IMR-90 (cell line): Measurements from ENCODE around the gene ASPRV1. TPM values are rescaled to one million over a fixed set of nuclear protein-coding genes. Genes with fewer than 3 reads are reported as not detected.

Source experiments
- ATAC-seq: fragments of 200-7000 bp; cut with Tn5 transposase; 2 replicates; pipeline ENCODE4 v1.9.1; 2020; ENCODE audit warnings: low read depth, mild to moderate bottlenecking, moderate library complexity
- BruUV-seq: library from RNA; stranded (reverse); fragments of 400-500 nt; replicated peaks from 2 replicates; lab custom pipeline; 2021; lab: Mats Ljungman, UMichigan
- CTCF ChIA-PET: fragments of 300-600 bp; formaldehyde crosslinking; extraction: SDS; loops from one replicate; lab custom pipeline; 2021; ENCODE audit warnings: antibody characterized with exemption; lab: Yijun Ruan, JAX
- POLR2A ChIA-PET: fragments of 300-600 bp; sonication (Branson Sonifier 250); formaldehyde crosslinking; loops from one replicate; lab custom pipeline; 2022; ENCODE audit warnings: antibody characterized with exemption; ENCODE audit not compliant: unreplicated experiment; lab: Charles Lee
- DNase-seq: peaks from one replicate; pipeline ENCODE4 v3.0.0; 2013
- H2AFZ ChIP-seq: replicated peaks from 2 replicates; pipeline ENCODE3; 2013; ENCODE audit warnings: low read length, mild to moderate bottlenecking; ENCODE audit not compliant: poor library complexity
- H2AK5ac ChIP-seq: 2 replicates; pipeline ENCODE4 v1.6.1; 2013; ENCODE audit warnings: low read depth, low read length, inconsistent platforms
- H2AK9ac ChIP-seq: replicated peaks from 2 replicates; pipeline ENCODE3; 2013; ENCODE audit warnings: mild to moderate bottlenecking, low read depth, low read length, moderate library complexity; ENCODE audit not compliant: poor library complexity
- H2BK120ac ChIP-seq: 2 replicates; pipeline ENCODE4 v1.6.1; 2013; ENCODE audit warnings: low read depth, low read length, inconsistent platforms
- H2BK15ac ChIP-seq: 3 replicates; pipeline ENCODE4 v1.6.1; 2013; ENCODE audit warnings: low read depth, low read length, inconsistent platforms
- H2BK20ac ChIP-seq: 2 replicates; pipeline ENCODE4 v1.6.1; 2013; ENCODE audit warnings: low read depth, mild to moderate bottlenecking, inconsistent platforms, low read length, moderate library complexity
- H2BK5ac ChIP-seq: 2 replicates; pipeline ENCODE4 v1.6.1; 2013; ENCODE audit warnings: mild to moderate bottlenecking, low read depth, low read length, inconsistent platforms; ENCODE audit not compliant: poor library complexity, severe bottlenecking
- H3K14ac ChIP-seq: replicated peaks from 2 replicates; pipeline ENCODE4 v1.6.1; 2013; ENCODE audit warnings: low read depth, low read length, inconsistent platforms
- H3K18ac ChIP-seq: 2 replicates; pipeline ENCODE4 v1.6.1; 2013; ENCODE audit warnings: low read depth, low read length, control low read depth
- H3K23ac ChIP-seq: 2 replicates; pipeline ENCODE4 v1.6.1; 2013; ENCODE audit warnings: low read depth, low read length, inconsistent platforms
- H3K27ac ChIP-seq: 2 replicates; pipeline ENCODE4 v1.5.1; 2013; ENCODE audit warnings: mild to moderate bottlenecking, control low read depth, low read length; ENCODE audit not compliant: insufficient read depth
- H3K27me3 ChIP-seq: 2 replicates; pipeline ENCODE4 v1.6.1; 2013; ENCODE audit warnings: low read length; ENCODE audit not compliant: control insufficient read depth, insufficient read depth
- H3K36me3 ChIP-seq: 2 replicates; pipeline ENCODE4 v1.6.1; 2013; ENCODE audit warnings: low read length, mixed read lengths; ENCODE audit not compliant: control insufficient read depth, insufficient read depth
- H3K4ac ChIP-seq: 2 replicates; pipeline ENCODE4 v1.6.1; 2013; ENCODE audit warnings: low read depth, low read length, inconsistent platforms
- H3K4me1 ChIP-seq: 2 replicates; pipeline ENCODE4 v1.6.1; 2013; ENCODE audit warnings: low read length, mixed read lengths; ENCODE audit not compliant: control insufficient read depth, insufficient read depth
- H3K4me2 ChIP-seq: 2 replicates; pipeline ENCODE4 v1.6.1; 2013; ENCODE audit warnings: low read depth, mild to moderate bottlenecking, control low read depth, low read length, moderate library complexity
- H3K4me3 ChIP-seq: 2 replicates; pipeline ENCODE4 v1.5.1; 2013; ENCODE audit warnings: low read depth, mild to moderate bottlenecking, control low read depth, low read length, moderate library complexity; ENCODE audit not compliant: insufficient read depth
- H3K56ac ChIP-seq: 2 replicates; pipeline ENCODE4 v1.6.1; 2013; ENCODE audit warnings: low read length, inconsistent platforms; ENCODE audit not compliant: insufficient read depth; ENCODE audit errors: extremely low read depth
- H3K79me1 ChIP-seq, 2 experiments: 2 replicates each; pipeline ENCODE4 v1.6.1; 2013; ENCODE audit warnings: low read length in 2 of 2, inconsistent platforms in 1 of 2, low read depth in 1 of 2
- H3K9ac ChIP-seq: 2 replicates; pipeline ENCODE4 v1.6.1; 2013; ENCODE audit warnings: low read depth, low read length, control low read depth
- H3K9me1 ChIP-seq: 2 replicates; pipeline ENCODE4 v1.6.1; 2013; ENCODE audit warnings: low read length, inconsistent platforms; ENCODE audit not compliant: insufficient read depth
- H3K9me3 ChIP-seq: 2 replicates; pipeline ENCODE4 v1.6.1; 2013; ENCODE audit warnings: low read length; ENCODE audit not compliant: control insufficient read depth, insufficient read depth
- H4K20me1 ChIP-seq: 2 replicates; pipeline ENCODE4 v1.6.1; 2013; ENCODE audit warnings: low read length, inconsistent platforms; ENCODE audit not compliant: insufficient read depth
- H4K5ac ChIP-seq: 2 replicates; pipeline ENCODE4 v1.6.1; 2013; ENCODE audit warnings: mild to moderate bottlenecking, low read depth, low read length, control low read depth
- H4K8ac ChIP-seq, 2 experiments: 2 replicates each; pipeline ENCODE4 v1.6.1; 2013; ENCODE audit warnings: low read depth in 2 of 2, low read length in 2 of 2, control low read depth in 1 of 2, inconsistent platforms in 1 of 2
- H4K91ac ChIP-seq: 2 replicates; pipeline ENCODE4 v1.6.1; 2013; ENCODE audit warnings: low read depth, low read length, inconsistent platforms; ENCODE audit not compliant: insufficient read depth
- CHD1 ChIP-seq: IDR thresholded peaks from 2 replicates; pipeline ENCODE4 v1.6.1; 2012; ENCODE audit warnings: low read depth, low read length, improper control_type of control experiment
- FOS ChIP-seq: fragments of 150-350 bp; IDR thresholded peaks from 2 replicates; pipeline ENCODE4 v1.6.1; 2016; ENCODE audit warnings: low read depth, low read length
- MAFK ChIP-seq: IDR thresholded peaks from 2 replicates; pipeline ENCODE4 v1.6.1; 2012; ENCODE audit warnings: low read depth, low read length, improper control_type of control experiment
- MXI1 ChIP-seq: IDR thresholded peaks from 2 replicates; pipeline ENCODE4 v1.6.1; 2012; ENCODE audit warnings: low read depth, mild to moderate bottlenecking, low read length, moderate library complexity, borderline replicate concordance
- RAD21 ChIP-seq: IDR thresholded peaks from 2 replicates; pipeline ENCODE4 v1.6.1; 2012; ENCODE audit warnings: low read length, improper control_type of control experiment
- RFX5 ChIP-seq: IDR thresholded peaks from 2 replicates; pipeline ENCODE4 v1.8.0; 2012; ENCODE audit warnings: low read depth, mild to moderate bottlenecking, low read length, moderate library complexity
- SMC3 ChIP-seq: fragments of 150-350 bp; IDR thresholded peaks from 2 replicates; pipeline ENCODE4 v1.6.1; 2016; ENCODE audit warnings: low read depth, mild to moderate bottlenecking, antibody characterized with exemption, low read length, moderate library complexity
- WGBS, 2 experiments: methylation state at CpG; one replicate each; pipeline versions ENCODE4 v1.1.5 to v1.1.7; 2013; ENCODE audit warnings: missing lambda C conversion rate in 2 of 2; ENCODE audit not compliant: insufficient read length in 1 of 2; ENCODE audit errors: extremely low coverage in 2 of 2; 5-methylcytosine and 5-hydroxymethylcytosine counted together
- dilution Hi-C: fragments of 300-500 bp; cut with HindIII; formaldehyde crosslinking; loops from one replicate; pipeline ENCODE4 v1.14.3; 2018; ENCODE audit warnings: low sequenced_read_pairs; ENCODE audit not compliant: unreplicated experiment
- in situ Hi-C: fragments of 300-500 bp; cut with MboI; formaldehyde crosslinking; loops from 3 replicates; pipeline ENCODE4 v1.14.3; 2019; ENCODE audit warnings: low sequenced_read_pairs, inconsistent platforms, mixed read lengths
- intact Hi-C: fragments of 100-400 bp; cut with micrococcal nuclease; formaldehyde crosslinking; loops from 2 replicates; pipeline ENCODE4 v1.10.0; 2022
- polyA plus RNA-seq, 3 experiments: library from polyadenylated mRNA; depleted of rRNA; stranded (reverse); fragments of >200 nt; gene quantifications; 2 replicates each; pipeline ENCODE4 v1.2.3, GENCODE V29; 2012; ENCODE audit warnings: low replicate concordance in 1 of 3
- total RNA-seq: library from RNA; depleted of rRNA; stranded (reverse); fragments of >200 nt; gene quantifications from 2 replicates; pipeline ENCODE4 v1.2.3, GENCODE V29; 2012
- TF ChIP-seq, protein P1 (sequence below): conservative IDR thresholded peaks from 2 replicates; pipeline ENCODE4 v1.5.1; 2012; ENCODE audit warnings: mild to moderate bottlenecking, low read depth, low read length, improper control_type of control experiment

The ASPRV1 gene
- total and polyA plus RNA-seq, 2 of the 4 experiments (the other 2 are of a cell fraction) = 0.14 to 0.18 TPM

DNA sequence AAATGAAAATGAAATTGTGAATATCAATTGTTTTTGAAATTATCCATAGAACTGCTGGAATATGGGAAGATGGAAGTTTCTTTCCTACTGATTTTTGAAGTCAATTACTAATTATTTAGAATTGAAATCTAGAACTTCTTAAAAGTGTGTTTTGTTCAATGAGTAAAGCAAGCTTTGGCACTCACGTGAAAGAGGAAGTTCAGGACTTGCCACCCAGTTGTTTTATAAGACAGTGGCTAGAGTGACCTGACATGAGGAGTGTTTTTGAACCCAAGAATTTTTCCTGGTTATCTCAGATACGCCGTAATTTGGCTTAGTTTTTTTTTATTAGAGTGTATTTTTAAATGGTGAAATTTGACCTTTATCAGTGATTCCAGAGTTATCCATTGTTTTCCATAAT, 43.0 kb downstream of the ASPRV1 start:
- H2AK5ac ChIP-seq = no peak overlapping the region
- POLR2A ChIA-PET = no interaction called here
- peak overlapping the region; percentile 72; the same call in 1 of the 2 replicates for H3K14ac ChIP-seq
- H2BK20ac ChIP-seq = no peak overlapping the region
- H3K27me3 ChIP-seq = no peaks in the 10 kb centered on the region
- peak overlapping the region; percentile 63; the same call in 1 of the 2 replicates for H3K4ac ChIP-seq
- H4K91ac ChIP-seq = no peak overlapping the region
- H2AFZ ChIP-seq = no peak overlapping the region
- no peak overlapping the region for H3K4me2 ChIP-seq
- in situ Hi-C loops = loop anchor here (5.0 to 25.0 kb wide), 3 partner anchors 154 to 319 kb away; partner anchors contain the start of gene TIA1
- H3K9ac ChIP-seq = no peak overlapping the region
- H3K27ac ChIP-seq = no peak overlapping the region; the same call in 1 of the 2 replicates
- ATAC-seq (no peak), DNase-seq (no peak)
- H2BK15ac ChIP-seq = no peak overlapping the region; the same call in 2 of the 3 replicates
- no peaks in the 10 kb centered on the region for H4K20me1 ChIP-seq
- dilution Hi-C loops = no loop called here
- H3K9me1 ChIP-seq = no peaks in the 10 kb centered on the region
- H3K36me3 ChIP-seq = peaks cover 4% of the 10 kb centered on the region
- no TSS peak for BruUV-seq
- H3K56ac ChIP-seq = peak overlapping the region; percentile 12; the same call in 1 of the 2 replicates
- H3K4me3 ChIP-seq = no peak overlapping the region
- H3K23ac ChIP-seq = peak overlapping the region; percentile 87; the same call in 1 of the 2 replicates
- peak overlapping the region; percentile 59; the same call in 1 of the 2 replicates for H2BK120ac ChIP-seq
- H3K9me3 ChIP-seq = no peaks in the 10 kb centered on the region
- no peak overlapping the region for H4K5ac ChIP-seq
- H3K4me1 ChIP-seq = no peaks in the 10 kb centered on the region; the same call in 1 of the 2 replicates
- TF ChIP-seq, protein P1, sequence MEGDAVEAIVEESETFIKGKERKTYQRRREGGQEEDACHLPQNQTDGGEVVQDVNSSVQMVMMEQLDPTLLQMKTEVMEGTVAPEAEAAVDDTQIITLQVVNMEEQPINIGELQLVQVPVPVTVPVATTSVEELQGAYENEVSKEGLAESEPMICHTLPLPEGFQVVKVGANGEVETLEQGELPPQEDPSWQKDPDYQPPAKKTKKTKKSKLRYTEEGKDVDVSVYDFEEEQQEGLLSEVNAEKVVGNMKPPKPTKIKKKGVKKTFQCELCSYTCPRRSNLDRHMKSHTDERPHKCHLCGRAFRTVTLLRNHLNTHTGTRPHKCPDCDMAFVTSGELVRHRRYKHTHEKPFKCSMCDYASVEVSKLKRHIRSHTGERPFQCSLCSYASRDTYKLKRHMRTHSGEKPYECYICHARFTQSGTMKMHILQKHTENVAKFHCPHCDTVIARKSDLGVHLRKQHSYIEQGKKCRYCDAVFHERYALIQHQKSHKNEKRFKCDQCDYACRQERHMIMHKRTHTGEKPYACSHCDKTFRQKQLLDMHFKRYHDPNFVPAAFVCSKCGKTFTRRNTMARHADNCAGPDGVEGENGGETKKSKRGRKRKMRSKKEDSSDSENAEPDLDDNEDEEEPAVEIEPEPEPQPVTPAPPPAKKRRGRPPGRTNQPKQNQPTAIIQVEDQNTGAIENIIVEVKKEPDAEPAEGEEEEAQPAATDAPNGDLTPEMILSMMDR = no peak
- no peak for TF ChIP-seq MAFK
- TF ChIP-seq CHD1 = no peak
- no peak for TF ChIP-seq SMC3
- no peak for TF ChIP-seq MXI1
- TF ChIP-seq RFX5 = no peak
- TF ChIP-seq RAD21 = no peak
- no peak for TF ChIP-seq FOS
- peak overlapping the region; percentile 72 for H2BK5ac ChIP-seq
- no peak overlapping the region; the same call in 1 of the 2 replicates for H3K18ac ChIP-seq
- H3K79me1 ChIP-seq = peaks cover 8 to 19% of the 10 kb centered on the region in 2 experiments; a peak in 3 of 4 replicates
- H2AK9ac ChIP-seq = no peak overlapping the region
- CTCF ChIA-PET = no interaction called here
- peak overlapping the region in 1 of 2 experiments; percentile 80; a peak in 3 of 4 replicates for H4K8ac ChIP-seq
- intact Hi-C loops = no loop called here
- WGBS, 2 experiments = 60% methylated on average over 1 of the region's 3 CpGs; no CpG with 5 or more reads in 1 of the 2 experiments
